ES-I3 (cell line): ENCODE measurements around the gene HPS1.

Source experiments
- H3K36me3 ChIP-seq: 2 replicates; pipeline ENCODE4 v1.6.1; 2013; ENCODE audit warnings: mild to moderate bottlenecking, low read length, control low read depth, moderate library complexity; ENCODE audit not compliant: insufficient read depth
- H3K4me1 ChIP-seq: 2 replicates; pipeline ENCODE4 v1.6.1; 2013; ENCODE audit warnings: mild to moderate bottlenecking, control low read depth, low read length; ENCODE audit not compliant: insufficient read depth
- H3K9ac ChIP-seq: 2 replicates; pipeline ENCODE4 v1.6.1; 2013; ENCODE audit warnings: low read depth, mild to moderate bottlenecking, low read length, moderate library complexity
- H3K9me3 ChIP-seq: 2 replicates; pipeline ENCODE4 v1.6.1; 2013; ENCODE audit warnings: mild to moderate bottlenecking, low read length, moderate library complexity; ENCODE audit not compliant: control insufficient read depth, insufficient read depth

The HPS1 gene

GRCh38 chr10:98417973-98418664, 28.6 kb downstream of the HPS1 start:
- no peaks in the 10 kb centered on the region for H3K9me3 ChIP-seq
- H3K9ac ChIP-seq, result no peak overlapping the region
- H3K4me1 ChIP-seq, result peaks cover 14% of the 10 kb centered on the region; the same call in 1 of the 2 replicates
- no peaks in the 10 kb centered on the region for H3K36me3 ChIP-seq

GRCh38 chr10:98417481-98417959, 29.2 kb downstream of the HPS1 start:
- Histone ChIP-seq H3K9me3 (no peaks in the 10 kb centered on the region), H3K9ac (no peak overlapping the region), H3K36me3 (no peaks in the 10 kb centered on the region), H3K4me1 (peaks cover 14% of the 10 kb centered on the region; the same call in 1 of the 2 replicates)

GRCh38 chr10:98416606-98417388, 29.9 kb downstream of the HPS1 start:
- no peaks in the 10 kb centered on the region for H3K9me3 ChIP-seq
- peaks cover 14% of the 10 kb centered on the region; the same call in 1 of the 2 replicates for H3K4me1 ChIP-seq
- H3K36me3 ChIP-seq, result no peaks in the 10 kb centered on the region
- no peak overlapping the region for H3K9ac ChIP-seq

GRCh38 chr10:98415731-98416119, 31.0 kb downstream of the HPS1 start:
- no peaks in the 10 kb centered on the region for H3K36me3 ChIP-seq
- H3K4me1 ChIP-seq, result peaks cover 14% of the 10 kb centered on the region; the same call in 1 of the 2 replicates
- no peaks in the 10 kb centered on the region for H3K9me3 ChIP-seq
- peak overlapping the region; percentile 86; the same call in 1 of the 2 replicates for H3K9ac ChIP-seq

GRCh38 chr10:98414932-98415730, 31.6 kb downstream of the HPS1 start, which contains the start of gene PYROXD2:
Gene PYROXD2, minus strand, starts transcription at chr10:98415182. Its CDS starts 47 bp downstream, at chr10:98415135.
- peaks cover 14% of the 10 kb centered on the region; the same call in 1 of the 2 replicates for H3K4me1 ChIP-seq
- H3K9ac ChIP-seq, result peak within 1 kb of the TSS; percentile 86
- H3K36me3 ChIP-seq, result no peaks in the 10 kb centered on the region
- H3K9me3 ChIP-seq, result no peaks in the 10 kb centered on the region

GRCh38 chr10:98414578-98414931, 32.2 kb downstream of the HPS1 start:
- Histone ChIP-seq H3K4me1 (peaks cover 14% of the 10 kb centered on the region; the same call in 1 of the 2 replicates), H3K9me3 (no peaks in the 10 kb centered on the region)

GRCh38 chr10:98411768-98412167, 35.0 kb downstream of the HPS1 start:
- H3K4me1 ChIP-seq, result peaks cover 14% of the 10 kb centered on the region; the same call in 1 of the 2 replicates
- no peak overlapping the region for H3K9ac ChIP-seq
- H3K36me3 ChIP-seq, result no peaks in the 10 kb centered on the region
- no peaks in the 10 kb centered on the region for H3K9me3 ChIP-seq

More at GRCh38 chr10:98414578-98414931, 32.2 kb downstream of the HPS1 start:
- no peaks in the 10 kb centered on the region for H3K36me3 ChIP-seq
- peak overlapping the region; percentile 86 for H3K9ac ChIP-seq

- Histone ChIP-seq H3K9ac (no peak overlapping the region), H3K4me1 (peaks cover 14% of the 10 kb centered on the region; the same call in 1 of the 2 replicates), H3K9me3 (no peaks in the 10 kb centered on the region), H3K36me3 (no peaks in the 10 kb centered on the region)
Observed at GRCh38 chr10:98411166-98411565, 35.6 kb downstream of the HPS1 start.

- Histone ChIP-seq H3K36me3 (no peaks in the 10 kb centered on the region), H3K9me3 (no peaks in the 10 kb centered on the region), H3K9ac (no peak overlapping the region), H3K4me1 (peaks cover 11% of the 10 kb centered on the region; the same call in 1 of the 2 replicates)
Observed at GRCh38 chr10:98410759-98411158, 36.0 kb downstream of the HPS1 start.

- Histone ChIP-seq H3K4me1 (peaks cover 5% of the 10 kb centered on the region; the same call in 1 of the 2 replicates), H3K9ac (no peak overlapping the region), H3K9me3 (no peaks in the 10 kb centered on the region), H3K36me3 (no peaks in the 10 kb centered on the region)
Observed at GRCh38 chr10:98410135-98410743, 36.5 kb downstream of the HPS1 start.

GRCh38 chr10:98408799-98409198, 37.9 kb downstream of the HPS1 start:
- Histone ChIP-seq H3K9me3 (no peaks in the 10 kb centered on the region), H3K4me1 (no peaks in the 10 kb centered on the region), H3K9ac (no peak overlapping the region), H3K36me3 (no peaks in the 10 kb centered on the region)

- Histone ChIP-seq H3K4me1 (no peaks in the 10 kb centered on the region), H3K9ac (no peak overlapping the region), H3K9me3 (no peaks in the 10 kb centered on the region)
Observed at GRCh38 chr10:98407744-98408241, 38.9 kb downstream of the HPS1 start.

GRCh38 chr10:98407017-98407743, 39.6 kb downstream of the HPS1 start:
- Histone ChIP-seq H3K9ac (no peak overlapping the region), H3K9me3 (no peaks in the 10 kb centered on the region), H3K36me3 (no peaks in the 10 kb centered on the region), H3K4me1 (no peaks in the 10 kb centered on the region)

More at GRCh38 chr10:98407744-98408241, 38.9 kb downstream of the HPS1 start:
- no peaks in the 10 kb centered on the region for H3K36me3 ChIP-seq
